Tibial artery (tissue), 4 donors: ENCODE data around the gene TSSC4.

Source experiments
- DNase-seq, 2 donors: peaks; one replicate each; pipeline ENCODE4 v3.0.0-alpha.2; 2019
- H3K27ac ChIP-seq, 2 donors: fragments of 200-600 bp; sonication (generic) in 1 of 2; 1 replicate in 1 of 2; 2 replicates in 1 of 2; pipeline ENCODE4 v1.5.1; 2018 to 2019; ENCODE audit warnings: mild to moderate bottlenecking in 1 of 2
- H3K27me3 ChIP-seq, 2 donors: fragments of 200-600 bp; sonication (generic) in 1 of 2; one replicate each; pipeline versions ENCODE4 v1.5.1 to v1.6.0; 2016 to 2019
- H3K36me3 ChIP-seq, 3 donors: fragments of 200-600 bp; sonication (generic) in 2 of 3; one replicate each; pipeline ENCODE4 v1.5.1; 2016 to 2019; ENCODE audit warnings: mild to moderate bottlenecking in 2 of 3
- H3K4me1 ChIP-seq, 4 donors: fragments of 200-600 bp; sonication (generic) in 2 of 4; 1 replicate in 3 of 4; 2 replicates in 1 of 4; pipeline ENCODE4 v1.5.1; 2016 to 2019
- H3K4me3 ChIP-seq, 2 donors: fragments of 200-600 bp; sonication (generic) in 1 of 2; 1 replicate in 1 of 2; 2 replicates in 1 of 2; pipeline ENCODE4 v1.5.1; 2018 to 2019; ENCODE audit warnings: mild to moderate bottlenecking in 2 of 2
- H3K9me3 ChIP-seq, 3 donors: fragments of 200-600 bp; sonication (generic) in 1 of 3; one replicate each; pipeline ENCODE4 v1.5.1; 2016 to 2019
- CTCF ChIP-seq, 2 experiments: fragments of 200-600 bp in 1 of 2; fragments of 450-650 bp in 1 of 2; IDR thresholded peaks; one replicate each; pipeline ENCODE4 v1.5.1; 2017 to 2019; ENCODE audit warnings: antibody characterized with exemption in 2 of 2, mild to moderate bottlenecking in 1 of 2, moderate library complexity in 1 of 2
- intact Hi-C: fragments of 100-400 bp; cut with DNase I; formaldehyde crosslinking; loops from one replicate; pipeline ENCODE4 v1.15.0; 2023; ENCODE audit warnings: low total_unique reads

The TSSC4 gene

GRCh38 chr11:2382129-2382517 is 18.4 kb upstream of the TSSC4 start:
- Histone ChIP-seq H3K27ac (peak overlapping the region; percentile 64 to 100), H3K9me3 (no peaks in the 10 kb centered on the region), H3K4me3 (no peak overlapping the region), H3K27me3 (no peaks in the 10 kb centered on the region), H3K36me3 (peaks cover 0 to 6% (median 0%) of the 10 kb centered on the region in 3 donors), H3K4me1 (peaks cover 0 to 92% (median 74%) of the 10 kb centered on the region in 4 donors)
- no peak for TF ChIP-seq CTCF (IDR thresholded peaks at IDR 0.05)
- DNase-seq, result no peak
- intact Hi-C loops, result no loop called here

GRCh38 chr11:2382936-2383851 is 17.4 kb upstream of the TSSC4 start:
- no peaks in the 10 kb centered on the region for H3K27me3 ChIP-seq
- DNase-seq, result peak in 1 of 2 donors; percentile 58
- H3K4me1 ChIP-seq, result peaks cover 0 to 99% (median 84%) of the 10 kb centered on the region in 4 donors
- TF ChIP-seq CTCF (IDR thresholded peaks at IDR 0.05), result no peak
- peaks cover 0 to 6% (median 0%) of the 10 kb centered on the region in 3 donors for H3K36me3 ChIP-seq
- no peaks in the 10 kb centered on the region for H3K9me3 ChIP-seq
- no peak overlapping the region for H3K4me3 ChIP-seq
- H3K27ac ChIP-seq, result peak overlapping the region; percentile 64 to 100
- intact Hi-C loops, result no loop called here

GRCh38 chr11:2383852-2384804 is 16.4 kb upstream of the TSSC4 start:
- peak overlapping the region; percentile 64 to 100 for H3K27ac ChIP-seq
- peaks cover 0 to 6% (median 0%) of the 10 kb centered on the region in 3 donors for H3K36me3 ChIP-seq
- H3K9me3 ChIP-seq, result no peaks in the 10 kb centered on the region
- intact Hi-C loops, result no loop called here
- no peak for DNase-seq
- TF ChIP-seq CTCF (IDR thresholded peaks at IDR 0.05), result no peak
- no peaks in the 10 kb centered on the region for H3K27me3 ChIP-seq
- no peak overlapping the region for H3K4me3 ChIP-seq
- H3K4me1 ChIP-seq, result peaks cover 0 to 99% (median 87%) of the 10 kb centered on the region in 4 donors

- peaks cover 0 to 99% (median 86%) of the 10 kb centered on the region in 4 donors for H3K4me1 ChIP-seq
- peak overlapping the region; percentile 64 to 100 for H3K27ac ChIP-seq
- H3K27me3 ChIP-seq, result no peaks in the 10 kb centered on the region
- H3K36me3 ChIP-seq, result peaks cover 0 to 6% (median 2%) of the 10 kb centered on the region in 3 donors
- no peak for TF ChIP-seq CTCF (IDR thresholded peaks at IDR 0.05)
- intact Hi-C loops, result no loop called here
- DNase-seq, result no peak
- H3K4me3 ChIP-seq, result no peak overlapping the region
- H3K9me3 ChIP-seq, result no peaks in the 10 kb centered on the region
Observed at GRCh38 chr11:2385156-2386151, 15.1 kb upstream of the TSSC4 start.
